ENCODE measurements around the gene ZBTB43. TPM values are rescaled to one million over a fixed set of nuclear protein-coding genes. Genes with fewer than 3 reads are reported as not detected.
"Not testable (repeated sequence)": the region's sequence is repeated elsewhere in the genome, so short reads cannot be mapped to it uniquely, and the experiment has no call there.

ZBTB43 gene
- total RNA-seq: 11.2 TPM
- polyA plus RNA-seq: 16.8 TPM

GRCh38 chr9:126804696-126805553 lies at the start of gene ZBTB43:
Gene ZBTB43, plus strand, starts transcription at chr9:126805040. Its CDS starts 27,470 bp downstream, at chr9:126832510.
- peak; percentile 95 for DNase-seq (ENCODE audit: extremely low spot score)
- Histone ChIP-seq H3K4me1 (ENCODE audit: insufficient read depth) (peaks cover 3% of the 10 kb centered on the region), H3K27ac (ENCODE audit: low read depth) (peak within 1 kb of the TSS; percentile 69), H3K4me3 (ENCODE audit: low read depth, low read length) (peak within 1 kb of the TSS; percentile 99), H3K36me3 (ENCODE audit: insufficient read depth) (no peaks in the 10 kb centered on the region)
- WGBS: 2% methylated on average over 79 of the region's 79 CpGs

- 56% methylated on average over 19 of the region's 19 CpGs for WGBS
- DNase-seq (ENCODE audit: extremely low spot score): no peak
- H3K36me3 ChIP-seq (ENCODE audit: insufficient read depth): no peaks in the 10 kb centered on the region
- no peak overlapping the region for H3K4me3 ChIP-seq (ENCODE audit: low read depth, low read length)
- H3K27ac ChIP-seq (ENCODE audit: low read depth): no peak overlapping the region
- H3K4me1 ChIP-seq (ENCODE audit: insufficient read depth): no peaks in the 10 kb centered on the region
Measured at GRCh38 chr9:126755317-126755875, 49.4 kb upstream of the ZBTB43 start.

- H3K27ac ChIP-seq (ENCODE audit: low read depth): no peak overlapping the region
- no peak overlapping the region for H3K4me3 ChIP-seq (ENCODE audit: low read depth, low read length)
- H3K4me1 ChIP-seq (ENCODE audit: insufficient read depth): no peaks in the 10 kb centered on the region
- DNase-seq (ENCODE audit: extremely low spot score): no peak
- WGBS: 85% methylated on average over 5 of the region's 5 CpGs
- H3K36me3 ChIP-seq (ENCODE audit: insufficient read depth): no peaks in the 10 kb centered on the region
Measured at GRCh38 chr9:126756238-126756637, 48.6 kb upstream of the ZBTB43 start.

- WGBS: 70% methylated on average over 6 of the region's 6 CpGs
Measured at GRCh38 chr9:126756876-126757415, 47.9 kb upstream of the ZBTB43 start.

GRCh38 chr9:126758916-126759585 lies 45.8 kb upstream of the ZBTB43 start:
- Histone ChIP-seq H3K27ac (ENCODE audit: low read depth) (no peak overlapping the region), H3K4me3 (ENCODE audit: low read depth, low read length) (no peak overlapping the region), H3K36me3 (ENCODE audit: insufficient read depth) (no peaks in the 10 kb centered on the region), H3K4me1 (ENCODE audit: insufficient read depth) (no peaks in the 10 kb centered on the region)
- WGBS: 76% methylated on average over 7 of the region's 7 CpGs
- no peak for DNase-seq (ENCODE audit: extremely low spot score)

More at GRCh38 chr9:126756876-126757415, 47.9 kb upstream of the ZBTB43 start:
- no peaks in the 10 kb centered on the region for H3K4me1 ChIP-seq (ENCODE audit: insufficient read depth)
- no peaks in the 10 kb centered on the region for H3K36me3 ChIP-seq (ENCODE audit: insufficient read depth)
- H3K27ac ChIP-seq (ENCODE audit: low read depth): no peak overlapping the region
- no peak for DNase-seq (ENCODE audit: extremely low spot score)
- H3K4me3 ChIP-seq (ENCODE audit: low read depth, low read length): no peak overlapping the region

GRCh38 chr9:126761274-126761673 lies 43.6 kb upstream of the ZBTB43 start:
- Histone ChIP-seq H3K4me3 (ENCODE audit: low read depth, low read length) (no peak overlapping the region), H3K36me3 (ENCODE audit: insufficient read depth) (no peaks in the 10 kb centered on the region), H3K4me1 (ENCODE audit: insufficient read depth) (no peaks in the 10 kb centered on the region), H3K27ac (ENCODE audit: low read depth) (no peak overlapping the region)
- no peak for DNase-seq (ENCODE audit: extremely low spot score)
- 43% methylated on average over 8 of the region's 8 CpGs for WGBS

- H3K4me3 ChIP-seq (ENCODE audit: low read depth, low read length): no peak overlapping the region
- H3K4me1 ChIP-seq (ENCODE audit: insufficient read depth): no peaks in the 10 kb centered on the region
- WGBS: 84% methylated on average over 7 of the region's 7 CpGs
- no peak overlapping the region for H3K27ac ChIP-seq (ENCODE audit: low read depth)
- H3K36me3 ChIP-seq (ENCODE audit: insufficient read depth): no peaks in the 10 kb centered on the region
- no peak for DNase-seq (ENCODE audit: extremely low spot score)
Measured at GRCh38 chr9:126763130-126763764, 41.6 kb upstream of the ZBTB43 start.

GRCh38 chr9:126773004-126773607 lies 31.7 kb upstream of the ZBTB43 start:
- Histone ChIP-seq H3K27ac (ENCODE audit: low read depth) (no peak overlapping the region), H3K4me3 (ENCODE audit: low read depth, low read length) (no peak overlapping the region), H3K36me3 (ENCODE audit: insufficient read depth) (no peaks in the 10 kb centered on the region), H3K4me1 (ENCODE audit: insufficient read depth) (no peaks in the 10 kb centered on the region)
- no peak for DNase-seq (ENCODE audit: extremely low spot score)
- WGBS: 62% methylated on average over 14 of the region's 14 CpGs

- H3K4me3 ChIP-seq (ENCODE audit: low read depth, low read length): no peak overlapping the region
- no peak for DNase-seq (ENCODE audit: extremely low spot score)
- H3K4me1 ChIP-seq (ENCODE audit: insufficient read depth): no peaks in the 10 kb centered on the region
- no peak overlapping the region for H3K27ac ChIP-seq (ENCODE audit: low read depth)
- 91% methylated on average over 5 of the region's 5 CpGs for WGBS
- H3K36me3 ChIP-seq (ENCODE audit: insufficient read depth): no peaks in the 10 kb centered on the region
Measured at GRCh38 chr9:126775926-126776325, 28.9 kb upstream of the ZBTB43 start.

GRCh38 chr9:126777733-126778132 lies 27.1 kb upstream of the ZBTB43 start:
- 31% methylated on average over 6 of the region's 6 CpGs for WGBS
- no peaks in the 10 kb centered on the region for H3K4me1 ChIP-seq (ENCODE audit: insufficient read depth)

GRCh38 chr9:126778141-126778540 lies 26.7 kb upstream of the ZBTB43 start:
- H3K4me1 ChIP-seq (ENCODE audit: insufficient read depth): no peaks in the 10 kb centered on the region
- no peak for DNase-seq (ENCODE audit: extremely low spot score)
- 70% methylated on average over 8 of the region's 8 CpGs for WGBS
- no peak overlapping the region for H3K4me3 ChIP-seq (ENCODE audit: low read depth, low read length)
- no peak overlapping the region for H3K27ac ChIP-seq (ENCODE audit: low read depth)
- no peaks in the 10 kb centered on the region for H3K36me3 ChIP-seq (ENCODE audit: insufficient read depth)

More at GRCh38 chr9:126777733-126778132, 27.1 kb upstream of the ZBTB43 start:
- Histone ChIP-seq H3K4me3 (ENCODE audit: low read depth, low read length) (no peak overlapping the region), H3K27ac (ENCODE audit: low read depth) (no peak overlapping the region), H3K36me3 (ENCODE audit: insufficient read depth) (no peaks in the 10 kb centered on the region)
- no peak for DNase-seq (ENCODE audit: extremely low spot score)

- H3K4me3 ChIP-seq (ENCODE audit: low read depth, low read length); H3K4me1 ChIP-seq (ENCODE audit: insufficient read depth); H3K36me3 ChIP-seq (ENCODE audit: insufficient read depth); H3K27ac ChIP-seq (ENCODE audit: low read depth); DNase-seq (ENCODE audit: extremely low spot score): not testable (repeated sequence)
- WGBS: 89% methylated on average over 5 of the region's 5 CpGs
Measured at GRCh38 chr9:126778696-126779095, 26.1 kb upstream of the ZBTB43 start.
